Fibroblast of lung (primary cell): ENCODE results near the gene NHLRC1.

ENCODE experiments used
- CTCF ChIP-seq, 2 donors: IDR thresholded peaks in 1 of 2; conservative IDR thresholded peaks in 1 of 2; 1 replicate in 1 of 2; 2 replicates in 1 of 2; pipeline ENCODE4 v1.5.1; 2011 to 2012; ENCODE audit warnings: low read length in 2 of 2, control low read depth in 1 of 2, inconsistent platforms in 1 of 2, low read depth in 1 of 2, mild to moderate bottlenecking in 1 of 2
- EZH2 ChIP-seq: IDR thresholded peaks from 2 replicates; pipeline ENCODE4 v1.5.1; 2012; ENCODE audit warnings: low read length, control low read depth, mild to moderate bottlenecking; ENCODE audit errors: missing control alignments

DNA sequence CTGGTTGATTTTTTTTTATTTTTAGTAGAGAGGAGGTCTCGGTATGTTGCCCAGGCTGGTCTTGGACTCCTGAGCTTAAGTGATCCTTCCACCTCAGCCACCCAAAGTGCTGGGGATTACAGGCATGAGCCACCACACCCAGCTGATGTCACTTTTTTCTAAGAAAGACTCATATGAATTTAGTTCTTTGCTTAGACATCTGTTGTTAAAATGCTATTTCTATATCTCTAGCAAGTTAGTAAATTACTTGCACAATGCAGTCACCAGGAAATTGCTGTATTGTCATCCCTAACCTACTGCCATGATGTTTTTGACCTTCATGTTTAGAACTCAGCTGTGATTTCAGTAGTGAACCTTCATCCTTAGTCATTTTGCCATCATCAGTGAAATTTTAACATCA lies 38.4 kb upstream of the NHLRC1 start:
- TF ChIP-seq CTCF (conservative IDR thresholded peaks at IDR 0.05 in 1 of 2, IDR thresholded peaks at IDR 0.05 in 1 of 2; ENCODE audit: low read depth in 1 of 2, low read length in 2 of 2) = no peak
- no peak for TF ChIP-seq EZH2
